HAP-1 (cell line): ENCODE measurements around the gene FNTB.
A peak's percentile ranks its signal among the peaks of the same experiment; 100 is the strongest.
"Not testable (repeated sequence)": the region's sequence is repeated elsewhere in the genome, so short reads cannot be mapped to it uniquely, and the experiment has no call there.

ENCODE experiments used
- DNase-seq, 2 experiments: peaks; one replicate each; pipeline ENCODE4 v3.0.0-alpha.2; 2016 to 2020; ENCODE audit warnings: low spot score in 2 of 2
- H3K27me3 ChIP-seq: fragments of 250-450 bp; sonication (Bioruptor Pico); 2 replicates; pipeline ENCODE4 v1.5.1; 2020; ENCODE audit warnings: low read depth, mild to moderate bottlenecking, moderate library complexity
- H3K36me3 ChIP-seq: fragments of 250-450 bp; sonication (Bioruptor Pico); replicated peaks from 2 replicates; pipeline ENCODE4 v1.5.1; 2020; ENCODE audit warnings: mild to moderate bottlenecking
- H3K4me1 ChIP-seq: fragments of 250-450 bp; sonication (Bioruptor Pico); 2 replicates; pipeline ENCODE4 v1.5.1; 2020; ENCODE audit warnings: mild to moderate bottlenecking
- H3K4me3 ChIP-seq: fragments of 250-450 bp; sonication (Bioruptor Pico); 2 replicates; pipeline ENCODE4 v1.5.1; 2020; ENCODE audit warnings: mild to moderate bottlenecking, moderate library complexity
- H3K9me3 ChIP-seq: fragments of 250-450 bp; sonication (Bioruptor Pico); 2 replicates; pipeline ENCODE4 v1.5.1; 2020; ENCODE audit warnings: mild to moderate bottlenecking, moderate library complexity
- in situ Hi-C: fragments of 300-500 bp; cut with MboI; formaldehyde crosslinking; loops from 3 replicates; pipeline ENCODE4 v1.14.3; 2020; ENCODE audit warnings: low sequenced_read_pairs, inconsistent platforms, mixed read lengths

The FNTB gene

DNA sequence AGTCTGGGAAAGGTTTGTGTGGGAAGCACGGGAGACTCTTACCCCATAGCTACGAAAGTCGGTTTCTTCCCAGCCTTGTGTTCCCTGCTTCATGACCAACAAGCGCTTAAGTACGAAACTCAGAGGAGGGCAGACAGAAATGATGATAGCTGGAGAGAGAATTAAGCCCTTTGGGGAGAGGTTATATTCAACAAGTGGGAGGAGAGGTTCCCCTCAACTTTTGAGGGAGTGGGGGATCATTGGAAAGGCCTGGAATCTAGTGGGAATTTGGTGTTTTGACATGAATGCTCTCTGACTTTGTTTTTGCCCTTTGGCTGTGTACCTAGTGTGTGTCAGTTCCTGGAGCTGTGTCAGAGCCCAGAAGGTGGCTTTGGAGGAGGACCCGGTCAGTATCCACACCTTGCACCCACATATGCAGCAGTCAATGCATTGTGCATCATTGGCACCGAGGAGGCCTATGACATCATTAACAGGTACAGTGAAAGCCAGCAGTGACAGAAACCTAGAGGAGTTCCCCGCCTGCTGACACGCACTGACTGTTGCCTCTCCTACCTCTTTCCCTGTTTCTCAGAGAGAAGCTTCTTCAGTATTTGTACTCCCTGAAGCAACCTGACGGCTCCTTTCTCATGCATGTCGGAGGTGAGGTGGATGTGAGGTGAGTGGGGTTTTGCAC lies 40.6 kb downstream of the FNTB start:
- peaks cover 15% of the 10 kb centered on the region; the same call in 1 of the 2 replicates for H3K36me3 ChIP-seq
- H3K27me3 ChIP-seq: no peaks in the 10 kb centered on the region
- H3K4me1 ChIP-seq: peaks cover 8% of the 10 kb centered on the region; the same call in 1 of the 2 replicates
- no peak for DNase-seq
- in situ Hi-C loops: no loop called here
- H3K4me3 ChIP-seq: no peak overlapping the region
- H3K9me3 ChIP-seq: no peaks in the 10 kb centered on the region

DNA sequence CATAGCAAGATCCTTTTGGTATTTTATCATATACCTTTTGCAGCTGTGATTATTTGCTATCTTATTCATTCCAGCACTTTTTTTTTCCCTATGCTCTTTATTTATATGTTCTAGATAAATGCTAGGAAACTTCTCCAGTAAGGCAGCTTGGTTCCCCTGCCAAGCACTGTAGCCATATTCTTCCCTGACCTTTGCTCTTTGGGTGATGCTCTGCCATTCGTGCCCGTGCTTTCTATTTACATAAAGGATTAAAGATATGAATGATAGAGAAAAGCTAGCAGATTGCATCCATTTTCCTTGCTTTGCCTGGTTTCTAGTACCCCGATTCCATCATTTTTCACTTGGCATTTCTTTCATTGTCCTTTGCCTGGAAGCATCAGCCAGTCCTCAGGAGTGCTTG lies 42.2 kb downstream of the FNTB start:
- H3K9me3 ChIP-seq: no peaks in the 10 kb centered on the region
- in situ Hi-C loops: no loop called here
- no peaks in the 10 kb centered on the region for H3K27me3 ChIP-seq
- DNase-seq: peak; percentile 10 to 12
- H3K36me3 ChIP-seq: peaks cover 16% of the 10 kb centered on the region
- H3K4me3 ChIP-seq: no peak overlapping the region
- H3K4me1 ChIP-seq: peaks cover 8% of the 10 kb centered on the region; the same call in 1 of the 2 replicates

GRCh38 chr14:65031321-65031720 lies 44.6 kb downstream of the FNTB start:
- H3K36me3 ChIP-seq: peaks cover 16% of the 10 kb centered on the region
- in situ Hi-C loops, H3K4me3 ChIP-seq, H3K27me3 ChIP-seq, DNase-seq, H3K9me3 ChIP-seq, H3K4me1 ChIP-seq: not testable (repeated sequence)

DNA sequence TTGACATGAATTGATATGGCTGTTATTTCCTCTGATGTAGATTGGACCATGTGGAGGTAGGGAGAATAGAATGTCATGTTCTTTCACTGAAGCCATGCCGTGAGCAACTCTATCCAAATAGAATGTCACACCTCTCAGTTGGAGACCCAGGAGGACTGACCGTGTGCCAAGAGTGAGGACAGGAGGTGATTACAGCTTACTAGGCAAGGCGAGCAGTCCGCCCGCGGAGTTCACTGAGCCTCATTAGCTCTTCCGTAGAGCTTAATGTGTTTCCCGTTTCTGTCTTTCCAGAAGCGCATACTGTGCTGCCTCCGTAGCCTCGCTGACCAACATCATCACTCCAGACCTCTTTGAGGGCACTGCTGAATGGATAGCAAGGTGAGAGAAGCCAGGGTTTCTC lies 45.6 kb downstream of the FNTB start:
- H3K27me3 ChIP-seq: no peaks in the 10 kb centered on the region

DNA sequence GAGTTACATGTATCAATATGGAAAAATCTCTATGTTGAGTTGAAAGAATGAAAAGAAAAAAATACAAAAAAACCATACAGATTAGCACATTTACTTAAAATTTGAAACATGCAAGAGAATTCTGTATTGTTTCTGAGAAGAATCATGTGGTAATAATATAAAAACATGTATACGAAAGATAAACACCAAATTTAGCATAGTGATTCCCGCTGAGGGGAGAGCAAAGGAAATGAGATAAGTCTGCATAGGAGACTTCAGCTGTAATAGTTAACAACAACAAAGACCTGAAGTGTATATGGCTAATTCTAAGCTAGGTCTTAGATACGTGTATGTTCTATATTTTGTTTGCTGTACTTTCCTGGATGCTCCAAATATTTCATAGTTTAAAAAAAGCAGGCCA lies 46.5 kb downstream of the FNTB start:
- DNase-seq: no peak
- in situ Hi-C loops: no loop called here
- no peak overlapping the region for H3K4me3 ChIP-seq

More for the DNA sequence above, 45.6 kb downstream of the FNTB start:
- H3K9me3 ChIP-seq: no peaks in the 10 kb centered on the region
- H3K36me3 ChIP-seq: peaks cover 15% of the 10 kb centered on the region
- H3K4me1 ChIP-seq: peaks cover 8% of the 10 kb centered on the region; the same call in 1 of the 2 replicates
- no peak for DNase-seq
- H3K4me3 ChIP-seq: no peak overlapping the region
- in situ Hi-C loops: no loop called here

DNA sequence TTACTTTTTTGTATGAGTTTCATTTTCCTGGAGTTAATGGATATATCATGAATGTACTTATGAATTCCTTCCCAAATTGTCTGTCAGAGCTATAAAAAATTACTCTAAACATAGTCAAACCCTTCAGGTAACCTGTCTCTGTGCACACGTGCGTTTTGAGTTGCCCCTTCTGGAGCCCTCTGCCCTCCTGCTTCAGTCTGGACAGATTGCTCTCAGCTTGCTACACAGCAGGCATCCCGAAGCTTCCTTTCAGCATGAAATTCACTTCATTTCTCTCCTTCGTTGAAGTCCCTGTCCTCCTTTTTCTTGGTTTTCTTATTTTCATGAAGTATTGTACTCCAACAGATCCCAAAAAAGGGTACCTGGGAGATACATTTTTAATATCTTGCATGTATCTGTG lies 47.3 kb downstream of the FNTB start:
- no peak for DNase-seq
- Histone ChIP-seq H3K4me1 (peaks cover 2% of the 10 kb centered on the region; the same call in 1 of the 2 replicates), H3K27me3 (no peaks in the 10 kb centered on the region), H3K4me3 (no peak overlapping the region), H3K9me3 (no peaks in the 10 kb centered on the region), H3K36me3 (peaks cover 11% of the 10 kb centered on the region)
- in situ Hi-C loops: no loop called here

More for the DNA sequence above, 46.5 kb downstream of the FNTB start:
- H3K27me3 ChIP-seq: no peaks in the 10 kb centered on the region
- no peaks in the 10 kb centered on the region for H3K9me3 ChIP-seq
- H3K36me3 ChIP-seq: peaks cover 11% of the 10 kb centered on the region
- H3K4me1 ChIP-seq: peaks cover 8% of the 10 kb centered on the region; the same call in 1 of the 2 replicates

- no peak for DNase-seq
- H3K4me3 ChIP-seq: no peak overlapping the region
- in situ Hi-C loops: no loop called here
- peaks cover 6% of the 10 kb centered on the region for H3K36me3 ChIP-seq
- H3K27me3 ChIP-seq: no peaks in the 10 kb centered on the region
- no peaks in the 10 kb centered on the region for H3K4me1 ChIP-seq
- no peaks in the 10 kb centered on the region for H3K9me3 ChIP-seq
Observed at GRCh38 chr14:65035049-65035448, 48.4 kb downstream of the FNTB start.

DNA sequence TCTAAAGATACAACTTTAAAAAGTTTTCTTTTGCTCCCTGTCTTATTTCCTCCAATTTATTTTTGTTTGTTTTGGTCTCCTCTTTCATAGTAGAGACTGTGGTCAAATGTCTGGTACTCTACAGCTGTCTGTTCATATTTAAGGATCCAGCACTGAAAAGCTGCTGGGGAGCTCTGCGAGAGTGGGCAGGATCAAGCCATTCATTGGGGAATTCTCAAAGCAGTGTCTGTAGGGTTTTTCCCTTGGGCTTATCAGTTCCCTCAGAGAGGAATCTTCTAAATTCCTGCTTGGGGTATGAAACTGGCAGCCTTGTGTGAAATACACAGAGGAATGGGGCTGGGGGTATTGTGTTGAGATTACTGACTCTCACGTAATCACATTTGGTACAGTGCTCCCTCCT lies 52.3 kb downstream of the FNTB start:
- peaks cover 27% of the 10 kb centered on the region for H3K36me3 ChIP-seq
- no peaks in the 10 kb centered on the region for H3K27me3 ChIP-seq
- DNase-seq: no peak
- H3K4me1 ChIP-seq: no peaks in the 10 kb centered on the region
- in situ Hi-C loops: no loop called here
- no peaks in the 10 kb centered on the region for H3K9me3 ChIP-seq
- H3K4me3 ChIP-seq: no peak overlapping the region

DNA sequence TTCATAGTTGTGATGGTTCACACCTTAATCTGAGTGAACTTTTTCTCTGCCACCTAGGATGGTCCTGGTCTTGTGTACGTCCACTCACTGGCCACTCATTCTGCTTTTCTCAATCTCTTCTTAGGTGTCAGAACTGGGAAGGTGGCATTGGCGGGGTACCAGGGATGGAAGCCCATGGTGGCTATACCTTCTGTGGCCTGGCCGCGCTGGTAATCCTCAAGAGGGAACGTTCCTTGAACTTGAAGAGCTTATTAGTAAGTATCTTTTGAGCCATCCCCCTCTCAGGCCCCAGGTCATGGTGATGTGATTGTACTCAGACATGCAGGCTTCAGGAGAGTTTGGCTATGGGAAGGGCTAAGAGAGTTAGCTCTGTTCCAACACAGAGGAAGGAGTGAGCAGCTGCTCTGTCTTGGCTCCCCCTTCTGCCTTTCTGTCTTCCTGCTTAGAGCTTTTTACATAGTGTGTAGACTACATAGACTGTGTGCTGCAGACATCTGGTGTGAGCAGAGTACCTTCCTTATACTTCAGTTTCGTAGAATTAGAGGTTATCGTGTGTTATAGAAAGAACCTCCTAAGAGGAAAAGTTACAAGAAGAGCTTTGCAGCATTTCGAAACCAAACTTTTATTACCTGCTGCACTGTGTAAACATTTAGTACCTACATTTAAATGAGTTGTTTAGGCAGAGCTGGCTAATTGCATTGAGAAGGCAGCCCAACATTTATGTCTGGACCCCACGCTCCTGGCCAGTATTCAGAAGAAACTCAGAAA lies 54.2 kb downstream of the FNTB start:
- no peaks in the 10 kb centered on the region for H3K4me1 ChIP-seq
- in situ Hi-C loops: no loop called here
- H3K9me3 ChIP-seq: no peaks in the 10 kb centered on the region
- no peak for DNase-seq
- no peak overlapping the region for H3K4me3 ChIP-seq
- no peaks in the 10 kb centered on the region for H3K27me3 ChIP-seq
- H3K36me3 ChIP-seq: peaks cover 30% of the 10 kb centered on the region

DNA sequence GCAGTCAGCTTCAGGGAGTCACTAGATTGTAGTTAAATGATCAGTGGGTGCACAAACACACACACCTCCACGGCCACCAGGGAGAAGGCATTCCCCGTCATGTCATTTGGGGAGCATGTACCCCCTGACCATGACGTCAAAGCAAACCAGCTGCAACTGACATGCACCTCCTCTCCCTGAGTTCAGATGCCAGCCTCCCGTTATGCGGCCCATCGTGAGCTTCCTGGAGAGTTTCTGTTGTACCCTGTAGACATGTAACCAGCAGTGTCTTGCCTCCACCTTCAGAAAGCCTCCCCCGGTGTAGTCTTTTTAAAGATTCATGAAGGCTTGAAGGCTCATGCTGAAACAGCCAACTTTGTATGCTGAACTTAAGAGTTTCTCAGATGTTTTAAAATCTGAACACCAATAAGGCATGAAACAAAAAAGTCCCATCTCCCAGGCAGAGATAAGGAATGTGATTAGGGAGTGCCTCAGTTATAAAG lies 54.8 kb downstream of the FNTB start:
- in situ Hi-C loops: no loop called here
- H3K36me3 ChIP-seq: peaks cover 33% of the 10 kb centered on the region
- no peaks in the 10 kb centered on the region for H3K9me3 ChIP-seq
- no peaks in the 10 kb centered on the region for H3K4me1 ChIP-seq
- H3K27me3 ChIP-seq: no peaks in the 10 kb centered on the region
- H3K4me3 ChIP-seq: no peak overlapping the region
- DNase-seq: no peak

GRCh38 chr14:65042296-65042695 lies 55.6 kb downstream of the FNTB start:
- Histone ChIP-seq H3K27me3 (no peaks in the 10 kb centered on the region), H3K36me3 (peaks cover 33% of the 10 kb centered on the region), H3K4me3 (no peak overlapping the region), H3K4me1 (no peaks in the 10 kb centered on the region), H3K9me3 (no peaks in the 10 kb centered on the region)
- no peak for DNase-seq
- in situ Hi-C loops: no loop called here

DNA sequence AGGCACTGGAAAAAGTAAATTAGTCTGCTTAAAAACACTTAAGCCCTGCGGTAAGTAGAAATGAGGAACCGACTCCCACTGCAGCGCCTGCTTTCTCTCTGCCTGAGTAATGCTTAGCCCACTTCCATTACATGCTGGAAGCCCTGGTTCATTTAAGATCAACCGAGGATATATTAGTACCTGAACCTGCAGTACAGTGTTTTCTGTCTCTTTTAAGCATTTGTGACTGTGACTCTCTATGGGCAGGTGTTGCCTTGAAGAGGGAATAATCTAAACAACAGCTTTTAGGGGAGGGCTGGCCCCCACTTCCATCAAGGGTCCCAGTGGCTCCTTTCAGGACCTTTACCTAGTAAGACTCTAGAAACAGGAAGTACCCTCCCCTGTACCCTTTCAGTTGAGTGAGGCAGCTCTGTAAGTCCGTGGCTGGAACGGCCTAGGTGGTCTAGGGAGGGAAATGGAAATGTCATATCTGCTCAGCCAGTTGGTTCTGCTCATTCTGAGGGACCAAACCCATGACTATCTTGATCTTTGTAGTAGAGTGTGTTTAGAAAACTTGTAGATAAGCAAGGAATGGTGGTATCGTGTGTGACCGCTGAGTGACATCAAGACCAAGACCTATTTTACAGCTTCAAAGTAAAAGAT lies 56.2 kb downstream of the FNTB start:
- no peaks in the 10 kb centered on the region for H3K4me1 ChIP-seq
- DNase-seq: no peak
- in situ Hi-C loops: no loop called here

GRCh38 chr14:65043893-65044595 lies 57.3 kb downstream of the FNTB start:
- in situ Hi-C loops: no loop called here

More for the DNA sequence above, 56.2 kb downstream of the FNTB start:
- Histone ChIP-seq H3K4me3 (no peak overlapping the region), H3K27me3 (no peaks in the 10 kb centered on the region), H3K9me3 (no peaks in the 10 kb centered on the region), H3K36me3 (peaks cover 33% of the 10 kb centered on the region)

More at GRCh38 chr14:65043893-65044595, 57.3 kb downstream of the FNTB start:
- Histone ChIP-seq H3K9me3 (no peaks in the 10 kb centered on the region), H3K27me3 (no peaks in the 10 kb centered on the region), H3K36me3 (peaks cover 33% of the 10 kb centered on the region), H3K4me3 (no peak overlapping the region), H3K4me1 (peaks cover under 1% of the 10 kb centered on the region; the same call in 1 of the 2 replicates)
- DNase-seq: no peak
